SJSA1 (cell line): ENCODE data around the gene TAS1R1. TPM values are rescaled to one million over a fixed set of nuclear protein-coding genes. Genes with fewer than 3 reads are reported as not detected.
A peak's percentile ranks its signal among the peaks of the same experiment; 100 is the strongest.

Source experiments
- DNase-seq, 2 experiments: peaks; one replicate each; pipeline ENCODE4 v3.0.0-alpha.2; 2015 to 2020; ENCODE audit warnings: low spot score in 2 of 2, low read depth in 1 of 2
- H3K27ac ChIP-seq: fragments of 250-450 bp; sonication (Bioruptor Pico); 2 replicates; pipeline ENCODE4 v1.5.1; 2020; ENCODE audit warnings: mild to moderate bottlenecking, moderate library complexity
- H3K27me3 ChIP-seq: fragments of 250-450 bp; sonication (Bioruptor Pico); replicated peaks from 2 replicates; pipeline ENCODE4 v1.5.1; 2020; ENCODE audit warnings: mild to moderate bottlenecking, moderate library complexity
- H3K36me3 ChIP-seq: fragments of 250-450 bp; sonication (Bioruptor Pico); 2 replicates; pipeline ENCODE4 v1.5.1; 2020; ENCODE audit warnings: mild to moderate bottlenecking
- H3K4me1 ChIP-seq: fragments of 250-450 bp; sonication (Bioruptor Pico); replicated peaks from 2 replicates; pipeline ENCODE4 v1.6.1; 2021; ENCODE audit warnings: mild to moderate bottlenecking
- H3K4me3 ChIP-seq: fragments of 250-450 bp; sonication (Bioruptor Pico); 2 replicates; pipeline ENCODE4 v1.5.1; 2020; ENCODE audit warnings: mild to moderate bottlenecking
- H3K9me3 ChIP-seq: fragments of 250-450 bp; sonication (Bioruptor Pico); replicated peaks from 2 replicates; pipeline ENCODE4 v1.5.1; 2020; ENCODE audit warnings: mild to moderate bottlenecking
- total RNA-seq: library from RNA; depleted of rRNA; stranded (reverse); fragments of >200 nt; shearing (Covaris generic); gene quantifications from 2 replicates; pipeline ENCODE4 v1.2.3, GENCODE V29; 2014

TAS1R1 gene
- total RNA-seq, 1 experiment from 2014 or later, result not detected

DNA sequence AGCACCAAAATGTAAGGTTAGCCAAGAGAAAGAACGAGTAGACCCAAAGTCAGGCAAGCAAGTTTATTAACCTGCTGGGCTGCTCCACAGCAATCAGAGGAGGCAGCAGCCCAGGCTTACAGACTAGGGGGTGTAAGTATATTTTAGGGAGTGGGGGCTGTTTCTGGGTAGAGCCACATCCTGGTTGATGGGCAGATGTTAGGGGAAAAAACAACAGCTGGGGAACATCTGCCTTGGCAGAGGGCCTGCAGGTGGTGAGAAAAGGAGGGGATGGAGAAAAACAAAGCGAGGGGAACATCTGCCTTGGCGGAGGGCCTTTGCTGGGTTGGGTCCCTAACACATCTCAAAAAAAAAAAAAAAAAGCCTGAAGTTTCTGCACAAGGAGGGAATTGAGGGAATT, 15.0 kb downstream of the TAS1R1 start:
- no peak overlapping the region for H3K27ac ChIP-seq
- no peaks in the 10 kb centered on the region for H3K9me3 ChIP-seq
- H3K4me3 ChIP-seq, result no peak overlapping the region
- no peaks in the 10 kb centered on the region for H3K4me1 ChIP-seq
- H3K36me3 ChIP-seq, result no peaks in the 10 kb centered on the region
- DNase-seq, result no peak
- peaks cover 10% of the 10 kb centered on the region; the same call in 1 of the 2 replicates for H3K27me3 ChIP-seq

DNA sequence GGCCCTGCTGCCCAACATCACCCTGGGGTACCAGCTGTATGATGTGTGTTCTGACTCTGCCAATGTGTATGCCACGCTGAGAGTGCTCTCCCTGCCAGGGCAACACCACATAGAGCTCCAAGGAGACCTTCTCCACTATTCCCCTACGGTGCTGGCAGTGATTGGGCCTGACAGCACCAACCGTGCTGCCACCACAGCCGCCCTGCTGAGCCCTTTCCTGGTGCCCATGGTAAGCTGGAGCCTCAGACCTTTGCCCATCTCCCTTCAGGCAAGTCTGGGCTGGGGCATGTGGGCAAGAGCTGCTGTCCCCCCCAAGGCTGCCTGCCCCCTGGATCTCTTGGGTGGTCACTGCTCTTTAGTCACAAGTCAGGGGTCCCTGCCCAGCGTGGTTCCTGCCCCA, 15.9 kb downstream of the TAS1R1 start:
- DNase-seq, result no peak
- Histone ChIP-seq H3K27ac (no peak overlapping the region), H3K4me1 (no peaks in the 10 kb centered on the region), H3K27me3 (0 out of 2 replicates have a peak, but pooled peaks cover 7% of the 10 kb centered on the region), H3K36me3 (no peaks in the 10 kb centered on the region), H3K9me3 (no peaks in the 10 kb centered on the region), H3K4me3 (no peak overlapping the region)

DNA sequence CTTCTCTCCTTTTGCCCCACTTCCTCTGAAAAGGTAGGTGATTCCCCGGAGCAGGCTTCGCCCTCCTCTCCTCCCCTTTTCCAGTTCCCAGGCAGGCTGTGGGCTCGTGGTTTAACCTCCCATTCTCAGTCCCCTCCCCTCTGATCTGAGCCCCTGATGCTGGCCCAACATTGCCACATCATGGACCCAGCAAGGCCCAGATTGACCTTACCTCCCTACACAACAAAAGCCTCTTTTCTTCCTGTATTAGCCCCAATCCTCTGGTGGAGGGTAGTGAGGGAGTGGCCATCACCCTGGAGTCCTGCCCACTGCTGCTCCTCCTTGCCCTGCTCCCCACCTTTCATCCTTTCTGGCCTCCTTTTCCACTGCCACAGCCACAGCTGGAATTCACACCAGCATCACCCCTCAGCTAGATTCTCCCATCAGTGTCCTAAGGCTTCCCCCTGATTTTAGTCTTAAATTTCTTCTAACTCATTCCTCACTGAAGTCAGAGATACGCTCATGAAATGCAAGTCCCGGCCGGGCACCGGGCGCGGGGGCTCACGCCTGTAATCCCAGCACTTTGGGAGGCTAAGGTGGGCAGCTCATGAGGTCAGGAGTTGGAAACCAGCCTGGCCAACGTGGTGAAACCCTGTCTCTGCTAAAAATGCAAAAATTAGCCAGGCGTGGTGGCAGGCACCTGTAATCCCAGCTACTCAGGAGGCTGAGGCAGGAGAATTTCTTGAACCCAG, 17.7 kb downstream of the TAS1R1 start:
- H3K27ac ChIP-seq, result no peak overlapping the region
- 0 out of 2 replicates have a peak, but pooled peaks cover 5% of the 10 kb centered on the region for H3K27me3 ChIP-seq
- H3K36me3 ChIP-seq, result no peaks in the 10 kb centered on the region
- no peak for DNase-seq
- no peaks in the 10 kb centered on the region for H3K9me3 ChIP-seq
- H3K4me3 ChIP-seq, result no peak overlapping the region
- H3K4me1 ChIP-seq, result no peaks in the 10 kb centered on the region

DNA sequence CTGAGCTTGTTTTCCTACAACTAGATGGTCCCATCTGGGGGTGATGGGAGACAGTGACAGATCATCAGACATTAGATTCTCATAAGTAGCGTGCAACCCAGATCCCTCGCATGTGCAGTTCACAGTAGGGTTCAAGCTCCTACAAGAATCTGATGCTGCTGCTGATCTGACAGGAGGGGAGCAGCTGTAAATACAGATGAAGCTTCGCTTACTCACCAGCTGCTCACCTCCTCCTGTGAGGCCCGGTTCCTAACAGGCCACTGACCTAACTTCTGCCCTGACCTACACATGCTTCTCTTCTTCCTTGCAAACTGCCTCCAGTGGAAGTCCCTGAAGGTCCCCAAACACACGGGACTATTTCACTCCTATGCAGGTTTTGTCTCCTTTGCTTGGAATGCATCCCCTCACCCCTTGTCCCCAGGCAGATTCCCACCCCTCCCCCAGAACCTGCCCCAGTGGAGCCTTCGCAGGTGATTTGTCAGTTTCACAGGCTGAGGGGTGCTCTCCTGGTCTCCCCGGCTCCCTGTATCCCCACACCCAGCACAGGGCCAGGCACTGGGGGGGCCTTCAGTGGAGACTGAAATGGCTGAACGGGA, 19.0 kb downstream of the TAS1R1 start:
- Histone ChIP-seq H3K9me3 (no peaks in the 10 kb centered on the region), H3K36me3 (no peaks in the 10 kb centered on the region), H3K4me3 (no peak overlapping the region), H3K4me1 (peaks cover 2% of the 10 kb centered on the region), H3K27ac (no peak overlapping the region), H3K27me3 (0 out of 2 replicates have a peak, but pooled peaks cover 5% of the 10 kb centered on the region)
- no peak for DNase-seq

DNA sequence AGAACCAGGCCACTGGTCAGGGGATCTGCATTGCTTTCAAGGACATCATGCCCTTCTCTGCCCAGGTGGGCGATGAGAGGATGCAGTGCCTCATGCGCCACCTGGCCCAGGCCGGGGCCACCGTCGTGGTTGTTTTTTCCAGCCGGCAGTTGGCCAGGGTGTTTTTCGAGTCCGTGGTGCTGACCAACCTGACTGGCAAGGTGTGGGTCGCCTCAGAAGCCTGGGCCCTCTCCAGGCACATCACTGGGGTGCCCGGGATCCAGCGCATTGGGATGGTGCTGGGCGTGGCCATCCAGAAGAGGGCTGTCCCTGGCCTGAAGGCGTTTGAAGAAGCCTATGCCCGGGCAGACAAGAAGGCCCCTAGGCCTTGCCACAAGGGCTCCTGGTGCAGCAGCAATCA, 19.7 kb downstream of the TAS1R1 start:
- H3K36me3 ChIP-seq, result no peaks in the 10 kb centered on the region
- peaks cover 7% of the 10 kb centered on the region for H3K4me1 ChIP-seq
- DNase-seq, result no peak
- H3K4me3 ChIP-seq, result no peak overlapping the region
- no peaks in the 10 kb centered on the region for H3K9me3 ChIP-seq
- H3K27ac ChIP-seq, result no peak overlapping the region
- H3K27me3 ChIP-seq, result no peaks in the 10 kb centered on the region

DNA sequence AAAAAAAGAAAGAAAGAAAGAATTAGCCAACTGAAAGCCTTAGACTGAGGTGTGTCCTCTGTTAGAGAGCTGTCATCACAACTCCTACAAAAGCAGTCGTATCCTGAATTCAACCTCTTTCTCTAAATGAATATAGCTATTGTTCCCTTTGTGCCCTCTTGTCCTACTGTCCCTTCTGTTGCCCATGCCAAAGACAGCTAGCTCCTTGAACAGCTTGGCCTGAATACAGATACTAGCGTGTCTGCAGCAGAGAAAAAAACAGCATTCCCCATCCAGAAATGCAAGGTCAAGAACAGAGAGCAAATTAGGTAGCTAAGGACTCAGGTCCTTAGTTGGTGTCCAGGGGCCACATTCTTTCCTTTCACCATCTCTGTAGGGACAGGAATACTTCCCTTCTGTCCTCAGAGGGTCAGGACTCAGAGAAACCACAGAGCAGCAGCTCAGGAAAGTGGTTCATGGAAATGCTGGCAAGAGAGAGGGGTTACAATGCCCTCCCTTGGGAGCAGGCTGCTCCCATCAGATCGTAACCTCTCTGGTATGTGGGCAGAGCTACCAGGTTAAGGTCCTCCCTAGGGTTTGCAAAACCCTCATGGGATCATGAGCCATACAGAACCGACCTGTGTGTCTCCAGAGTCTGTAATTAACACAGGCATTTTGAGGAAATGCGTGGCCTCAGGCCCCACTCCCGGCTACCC, 22.9 kb downstream of the TAS1R1 start:
- peaks cover 11% of the 10 kb centered on the region for H3K36me3 ChIP-seq
- H3K27ac ChIP-seq, result no peak overlapping the region
- H3K27me3 ChIP-seq, result no peaks in the 10 kb centered on the region
- no peaks in the 10 kb centered on the region for H3K9me3 ChIP-seq
- H3K4me1 ChIP-seq, result peaks cover 22% of the 10 kb centered on the region
- DNase-seq, result no peak
- H3K4me3 ChIP-seq, result no peak overlapping the region

DNA sequence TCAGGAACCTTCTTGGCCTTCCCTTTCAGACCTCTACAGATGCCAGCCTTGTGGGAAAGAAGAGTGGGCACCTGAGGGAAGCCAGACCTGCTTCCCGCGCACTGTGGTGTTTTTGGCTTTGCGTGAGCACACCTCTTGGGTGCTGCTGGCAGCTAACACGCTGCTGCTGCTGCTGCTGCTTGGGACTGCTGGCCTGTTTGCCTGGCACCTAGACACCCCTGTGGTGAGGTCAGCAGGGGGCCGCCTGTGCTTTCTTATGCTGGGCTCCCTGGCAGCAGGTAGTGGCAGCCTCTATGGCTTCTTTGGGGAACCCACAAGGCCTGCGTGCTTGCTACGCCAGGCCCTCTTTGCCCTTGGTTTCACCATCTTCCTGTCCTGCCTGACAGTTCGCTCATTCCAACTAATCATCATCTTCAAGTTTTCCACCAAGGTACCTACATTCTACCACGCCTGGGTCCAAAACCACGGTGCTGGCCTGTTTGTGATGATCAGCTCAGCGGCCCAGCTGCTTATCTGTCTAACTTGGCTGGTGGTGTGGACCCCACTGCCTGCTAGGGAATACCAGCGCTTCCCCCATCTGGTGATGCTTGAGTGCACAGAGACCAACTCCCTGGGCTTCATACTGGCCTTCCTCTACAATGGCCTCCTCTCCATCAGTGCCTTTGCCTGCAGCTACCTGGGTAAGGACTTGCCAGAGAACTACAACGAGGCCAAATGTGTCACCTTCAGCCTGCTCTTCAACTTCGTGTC, 23.7 kb downstream of the TAS1R1 start:
- Histone ChIP-seq H3K4me1 (peaks cover 22% of the 10 kb centered on the region), H3K27ac (peak overlapping the region; percentile 52; the same call in 1 of the 2 replicates)

DNA sequence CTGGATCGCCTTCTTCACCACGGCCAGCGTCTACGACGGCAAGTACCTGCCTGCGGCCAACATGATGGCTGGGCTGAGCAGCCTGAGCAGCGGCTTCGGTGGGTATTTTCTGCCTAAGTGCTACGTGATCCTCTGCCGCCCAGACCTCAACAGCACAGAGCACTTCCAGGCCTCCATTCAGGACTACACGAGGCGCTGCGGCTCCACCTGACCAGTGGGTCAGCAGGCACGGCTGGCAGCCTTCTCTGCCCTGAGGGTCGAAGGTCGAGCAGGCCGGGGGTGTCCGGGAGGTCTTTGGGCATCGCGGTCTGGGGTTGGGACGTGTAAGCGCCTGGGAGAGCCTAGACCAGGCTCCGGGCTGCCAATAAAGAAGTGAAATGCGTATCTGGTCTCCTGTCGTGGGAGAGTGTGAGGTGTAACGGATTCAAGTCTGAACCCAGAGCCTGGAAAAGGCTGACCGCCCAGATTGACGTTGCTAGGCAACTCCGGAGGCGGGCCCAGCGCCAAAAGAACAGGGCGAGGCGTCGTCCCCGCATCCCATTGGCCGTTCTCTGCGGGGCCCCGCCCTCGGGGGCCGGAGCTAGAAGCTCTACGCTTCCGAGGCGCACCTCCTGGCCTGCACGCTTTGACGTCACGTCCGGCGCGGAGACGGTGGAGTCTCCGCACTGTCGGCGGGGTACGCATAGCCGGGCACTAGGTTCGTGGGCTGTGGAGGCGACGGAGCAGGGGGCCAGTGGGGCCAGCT, 24.4 kb downstream of the TAS1R1 start, which contains the start of gene ZBTB48:
Gene ZBTB48 (plus strand): TSS at position 621 of the 745 bp plus-strand sequence. CDS start 616 bp downstream, outside the sequence.
- Histone ChIP-seq H3K4me1 (peaks cover 22% of the 10 kb centered on the region), H3K4me3 (peak within 1 kb of the TSS; percentile 70), H3K36me3 (peaks cover 15% of the 10 kb centered on the region), H3K27ac (peak within 1 kb of the TSS; percentile 52), H3K9me3 (no peaks in the 10 kb centered on the region), H3K27me3 (no peaks in the 10 kb centered on the region)
- peak; percentile 91 to 99 for DNase-seq

More for the DNA sequence above, 23.7 kb downstream of the TAS1R1 start:
- no peak for DNase-seq
- H3K4me3 ChIP-seq, result no peak overlapping the region
- no peaks in the 10 kb centered on the region for H3K27me3 ChIP-seq
- H3K9me3 ChIP-seq, result no peaks in the 10 kb centered on the region
- peaks cover 11% of the 10 kb centered on the region for H3K36me3 ChIP-seq

DNA sequence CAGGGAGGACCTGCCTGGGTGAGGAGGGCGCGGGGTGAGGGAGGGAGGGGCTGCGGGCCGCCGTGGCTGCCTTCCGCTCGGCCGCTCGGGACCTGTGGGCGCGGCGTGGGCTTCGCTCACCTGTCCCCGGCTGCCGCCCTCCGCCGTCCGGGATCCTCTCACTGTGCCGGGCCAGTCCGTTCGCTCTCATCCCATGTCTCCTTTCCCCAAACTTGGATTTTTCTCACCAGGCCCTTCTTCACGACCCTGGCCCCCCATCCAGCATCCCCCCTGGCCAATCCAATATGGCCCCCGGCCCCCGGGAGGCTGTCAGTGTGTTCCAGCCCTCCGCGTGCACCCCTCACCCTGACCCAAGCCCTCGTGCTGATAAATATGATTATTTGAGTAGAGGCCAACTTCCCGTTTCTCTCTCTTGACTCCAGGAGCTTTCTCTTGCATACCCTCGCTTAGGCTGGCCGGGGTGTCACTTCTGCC, 25.0 kb downstream of the TAS1R1 start:
- Histone ChIP-seq H3K4me3 (peak overlapping the region; percentile 70), H3K27ac (peak overlapping the region; percentile 6; the same call in 1 of the 2 replicates)

DNA sequence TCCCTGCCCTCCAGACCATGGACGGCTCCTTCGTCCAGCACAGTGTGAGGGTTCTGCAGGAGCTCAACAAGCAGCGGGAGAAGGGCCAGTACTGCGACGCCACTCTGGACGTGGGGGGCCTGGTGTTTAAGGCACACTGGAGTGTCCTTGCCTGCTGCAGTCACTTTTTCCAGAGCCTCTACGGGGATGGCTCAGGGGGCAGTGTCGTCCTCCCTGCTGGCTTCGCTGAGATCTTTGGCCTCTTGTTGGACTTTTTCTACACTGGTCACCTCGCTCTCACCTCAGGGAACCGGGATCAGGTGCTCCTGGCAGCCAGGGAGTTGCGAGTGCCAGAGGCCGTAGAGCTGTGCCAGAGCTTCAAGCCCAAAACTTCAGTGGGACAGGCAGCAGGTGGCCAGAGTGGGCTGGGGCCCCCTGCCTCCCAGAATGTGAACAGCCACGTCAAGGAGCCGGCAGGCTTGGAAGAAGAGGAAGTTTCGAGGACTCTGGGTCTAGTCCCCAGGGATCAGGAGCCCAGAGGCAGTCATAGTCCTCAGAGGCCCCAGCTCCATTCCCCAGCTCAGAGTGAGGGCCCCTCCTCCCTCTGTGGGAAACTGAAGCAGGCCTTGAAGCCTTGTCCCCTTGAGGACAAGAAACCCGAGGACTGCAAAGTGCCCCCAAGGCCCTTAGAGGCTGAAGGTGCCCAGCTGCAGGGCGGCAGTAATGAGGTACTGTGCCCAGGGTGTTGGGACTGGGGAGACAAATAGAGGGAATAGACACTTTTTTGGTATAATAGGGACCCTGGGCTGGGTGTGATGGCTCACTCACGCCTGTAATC, 25.7 kb downstream of the TAS1R1 start:
- H3K9me3 ChIP-seq, result no peaks in the 10 kb centered on the region
- DNase-seq, result no peak

More for the DNA sequence above, 25.0 kb downstream of the TAS1R1 start:
- peaks cover 22% of the 10 kb centered on the region for H3K4me1 ChIP-seq
- H3K36me3 ChIP-seq, result peaks cover 15% of the 10 kb centered on the region
- DNase-seq, result peak in 1 of 2 experiments; percentile 20
- no peaks in the 10 kb centered on the region for H3K27me3 ChIP-seq
- H3K9me3 ChIP-seq, result no peaks in the 10 kb centered on the region

DNA sequence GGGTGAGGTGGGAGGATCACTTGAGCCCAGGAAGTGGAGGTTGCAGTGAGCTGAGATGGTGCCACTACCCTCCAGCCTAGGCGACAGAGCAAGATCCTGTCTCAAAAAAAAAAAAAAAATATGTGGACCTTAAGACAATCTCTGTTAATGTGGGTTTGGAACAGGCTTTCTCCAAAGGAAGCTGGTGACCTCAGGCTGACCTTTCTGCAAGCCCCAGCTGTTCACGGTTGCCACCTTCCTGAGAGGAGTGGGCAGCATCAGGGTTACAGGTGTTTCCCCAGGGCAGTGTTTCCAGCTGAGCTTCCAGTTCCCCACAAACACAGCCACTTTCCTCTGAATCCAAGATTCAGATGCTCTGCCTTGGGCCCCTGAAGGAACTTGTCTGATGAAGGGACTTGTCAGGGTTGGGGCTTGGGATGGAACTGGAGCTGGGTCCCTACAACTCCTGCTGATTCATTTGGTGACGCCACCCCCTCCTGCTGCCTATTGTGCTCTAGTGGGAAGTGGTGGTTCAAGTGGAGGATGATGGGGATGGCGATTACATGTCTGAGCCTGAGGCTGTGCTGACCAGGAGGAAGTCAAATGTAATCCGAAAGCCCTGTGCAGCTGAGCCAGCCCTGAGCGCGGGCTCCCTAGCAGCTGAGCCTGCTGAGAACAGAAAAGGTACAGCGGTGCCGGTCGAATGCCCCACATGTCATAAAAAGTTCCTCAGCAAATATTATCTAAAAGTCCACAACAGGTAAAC, 26.6 kb downstream of the TAS1R1 start:
- Histone ChIP-seq H3K27me3 (no peaks in the 10 kb centered on the region), H3K27ac (no peak overlapping the region), H3K4me3 (no peak overlapping the region), H3K4me1 (peaks cover 22% of the 10 kb centered on the region), H3K36me3 (peaks cover 16% of the 10 kb centered on the region), H3K9me3 (no peaks in the 10 kb centered on the region)
- DNase-seq, result no peak

More for the DNA sequence above, 25.7 kb downstream of the TAS1R1 start:
- Histone ChIP-seq H3K27ac (no peak overlapping the region), H3K4me1 (peaks cover 22% of the 10 kb centered on the region), H3K27me3 (no peaks in the 10 kb centered on the region), H3K4me3 (peak overlapping the region; percentile 70), H3K36me3 (peaks cover 15% of the 10 kb centered on the region)
